Stromal cell of bone marrow (primary cell): Measurements from ENCODE around the gene ETV3L.
"Not testable (repeated sequence)": the region's sequence is repeated elsewhere in the genome, so short reads cannot be mapped to it uniquely, and the experiment has no call there.

ENCODE experiments used
- DNase-seq: peaks from one replicate; pipeline ENCODE4 v3.0.0-alpha.2; 2012; ENCODE audit warnings: low read depth

Gene ETV3L

DNA sequence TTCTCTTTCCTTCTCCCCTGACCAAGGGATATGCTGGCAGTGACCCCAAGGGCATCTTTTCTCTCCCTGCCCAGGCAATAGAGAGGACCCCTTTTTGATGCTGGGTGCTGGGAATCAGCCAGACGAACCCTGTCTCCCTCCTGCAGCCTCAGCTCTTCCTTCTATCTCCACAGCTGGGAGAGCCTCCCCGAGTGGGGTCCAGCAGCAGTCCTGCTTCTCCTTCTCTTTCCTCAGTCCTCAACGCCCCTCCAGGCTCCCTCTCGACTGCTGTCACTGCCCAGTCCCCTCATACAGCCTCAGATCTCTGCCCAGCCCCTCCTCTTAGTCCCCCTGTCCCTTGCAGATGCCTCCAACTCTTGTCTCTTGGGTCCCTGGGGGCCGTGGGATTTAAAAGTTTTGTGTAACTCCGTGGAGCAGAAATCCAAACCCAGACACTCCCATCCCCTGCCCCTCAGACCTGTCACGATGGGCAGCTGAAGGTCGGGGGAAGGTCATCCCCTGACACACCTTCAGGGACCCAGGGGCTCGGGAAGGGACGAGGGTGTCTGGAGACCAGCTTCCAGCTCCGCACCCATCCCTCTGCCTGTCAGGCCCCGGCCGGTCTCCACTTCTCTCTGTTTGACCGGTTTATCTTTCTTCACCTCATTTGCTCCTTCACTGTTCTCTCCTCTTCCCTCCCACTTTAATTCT lies 5.8 kb upstream of the ETV3L start:
- no peak for DNase-seq

DNA sequence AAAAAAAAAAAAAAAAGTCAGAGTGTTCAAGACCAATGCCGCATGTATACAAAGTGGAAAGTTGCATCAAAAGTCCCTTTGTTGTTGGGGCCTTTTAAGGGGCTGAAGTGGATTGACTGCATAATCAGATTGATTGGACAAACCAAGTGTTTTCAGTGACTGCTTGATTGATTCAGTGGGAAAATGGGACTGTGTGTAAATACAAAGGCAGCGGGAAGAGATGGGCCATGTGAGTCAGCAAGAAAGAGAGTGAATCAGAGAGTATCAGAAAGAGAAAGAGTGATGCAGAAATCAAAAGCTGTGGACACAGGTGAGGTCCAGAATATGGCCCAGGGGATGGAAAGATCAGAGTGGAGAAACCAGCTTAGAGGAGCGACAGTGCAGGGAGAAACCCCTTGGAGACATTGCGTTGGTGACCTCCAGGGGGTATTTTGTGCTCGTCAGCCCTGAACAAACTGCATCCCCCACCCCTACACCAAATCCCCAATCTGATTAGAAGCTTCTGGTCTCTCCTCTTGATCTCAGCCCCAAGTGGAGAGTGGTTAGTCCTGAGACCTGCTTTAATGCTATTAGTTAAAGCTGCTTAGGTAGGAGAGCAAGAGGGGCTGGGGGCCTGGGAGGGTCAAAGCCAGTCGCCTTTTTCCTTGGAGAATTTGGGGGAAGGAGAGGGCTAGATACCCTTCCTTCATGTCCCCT lies 5.1 kb upstream of the ETV3L start:
- no peak for DNase-seq

DNA sequence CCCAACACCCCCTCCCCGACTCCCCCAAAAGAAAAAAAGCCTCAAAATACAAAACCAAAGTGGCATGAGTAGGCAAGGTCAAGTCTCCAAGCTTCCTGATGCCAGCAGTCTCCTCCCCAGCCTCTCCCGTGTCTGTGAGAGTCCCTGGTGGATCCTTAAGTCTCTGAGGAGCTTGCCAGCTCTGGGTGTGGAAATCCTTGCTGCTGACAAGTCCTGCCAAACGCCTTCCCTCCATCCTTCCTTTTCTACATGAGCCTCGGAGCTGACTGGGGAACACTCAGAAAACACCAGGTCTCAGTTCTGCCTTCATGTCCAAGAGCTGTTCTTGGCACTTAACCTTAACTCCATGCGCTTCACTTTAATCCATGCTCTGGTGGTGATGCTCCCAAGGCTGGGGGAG lies 3.7 kb upstream of the ETV3L start:
- no peak for DNase-seq

DNA sequence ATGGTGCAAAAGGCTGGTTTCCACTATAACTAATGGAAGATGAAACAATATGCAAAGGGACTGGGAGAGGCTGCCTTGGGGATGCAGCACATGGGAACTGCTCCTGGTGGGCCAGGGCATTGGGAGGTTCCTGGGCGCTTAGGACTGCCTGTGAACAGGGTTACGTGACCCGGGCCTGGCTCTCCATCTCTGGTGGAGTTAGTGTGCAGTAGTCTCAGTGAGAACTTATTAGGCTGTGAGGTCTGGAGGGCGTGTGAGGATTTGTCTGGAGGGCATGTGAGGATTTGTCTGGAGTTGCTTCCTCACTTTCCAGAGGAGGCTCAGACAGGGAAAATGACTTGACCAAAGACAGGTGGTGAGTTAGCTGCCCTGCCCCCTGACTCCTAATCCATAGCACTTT lies 1.5 kb upstream of the ETV3L start:
- no peak for DNase-seq

DNA sequence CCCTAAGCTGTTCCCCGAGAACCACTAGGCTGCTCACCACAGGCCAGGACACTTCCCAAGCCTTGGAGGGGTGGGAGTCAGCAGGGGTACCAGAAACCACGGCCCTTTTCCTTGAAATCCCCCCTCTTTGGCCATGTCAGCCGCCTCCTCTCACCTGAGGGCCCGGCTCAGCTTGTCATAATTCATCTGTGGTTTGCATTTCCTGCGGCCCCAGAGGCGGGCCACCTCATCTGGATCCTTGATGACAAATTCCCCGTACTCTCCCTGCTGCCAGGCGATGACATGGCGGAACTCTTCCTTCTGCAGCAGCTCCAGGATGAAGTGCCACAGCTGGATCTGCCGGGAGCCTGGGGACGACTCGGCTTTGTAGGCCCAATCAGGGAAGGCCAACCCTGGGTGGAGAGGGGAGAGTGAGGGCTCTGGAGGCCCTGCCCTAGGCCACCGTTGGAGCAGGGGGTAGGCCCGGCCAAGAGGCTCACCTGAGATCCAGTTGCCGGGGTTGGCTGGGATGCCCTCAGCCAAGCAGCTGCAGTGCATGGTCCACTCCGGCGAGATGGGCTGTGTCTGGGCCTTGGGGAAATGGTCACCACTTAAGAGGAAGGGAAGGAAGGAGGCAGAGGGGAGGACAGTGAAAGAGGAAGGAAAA lies 498 bp downstream of the ETV3L start:
- not testable (repeated sequence) for DNase-seq

DNA sequence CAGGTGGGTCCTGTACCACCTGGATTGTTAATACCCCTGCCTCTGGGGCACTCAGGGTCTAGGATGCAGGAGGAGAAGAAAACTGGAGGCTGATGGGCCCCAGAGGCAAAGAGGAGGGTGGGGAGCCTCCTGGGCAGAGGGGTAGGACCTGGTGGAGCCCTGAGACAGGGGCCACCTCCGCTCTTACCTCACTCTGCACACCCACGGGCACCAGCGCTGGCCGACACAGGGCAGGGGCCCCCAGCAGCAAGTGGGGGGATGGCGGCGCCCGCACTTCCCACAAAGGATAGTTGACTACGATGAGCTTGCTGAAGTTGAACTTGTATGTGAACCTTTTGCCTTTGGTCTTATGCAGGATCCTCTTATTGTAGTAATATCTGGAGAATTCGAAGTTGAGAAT lies 1.1 kb downstream of the ETV3L start:
- no peak for DNase-seq

DNA sequence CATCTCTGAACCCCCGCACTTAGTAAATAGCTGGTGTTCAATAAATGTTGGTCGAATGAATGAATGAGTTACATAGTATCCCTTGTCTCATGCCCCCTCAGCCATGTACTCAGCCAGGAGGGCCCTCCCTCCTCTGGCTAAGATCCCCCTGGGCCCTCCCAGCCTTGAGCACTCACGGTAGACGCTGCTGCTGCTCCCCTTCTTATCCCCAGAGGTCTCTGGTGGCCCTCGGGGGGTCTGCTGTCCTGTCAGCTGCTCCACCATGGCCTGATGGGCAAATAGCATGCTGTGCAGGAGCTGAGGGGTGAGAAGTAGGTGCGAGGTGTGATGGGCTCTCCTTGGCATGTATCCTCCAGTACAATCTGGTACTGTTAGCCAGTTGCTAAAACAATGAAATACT lies 1.9 kb downstream of the ETV3L start:
- DNase-seq = no peak

DNA sequence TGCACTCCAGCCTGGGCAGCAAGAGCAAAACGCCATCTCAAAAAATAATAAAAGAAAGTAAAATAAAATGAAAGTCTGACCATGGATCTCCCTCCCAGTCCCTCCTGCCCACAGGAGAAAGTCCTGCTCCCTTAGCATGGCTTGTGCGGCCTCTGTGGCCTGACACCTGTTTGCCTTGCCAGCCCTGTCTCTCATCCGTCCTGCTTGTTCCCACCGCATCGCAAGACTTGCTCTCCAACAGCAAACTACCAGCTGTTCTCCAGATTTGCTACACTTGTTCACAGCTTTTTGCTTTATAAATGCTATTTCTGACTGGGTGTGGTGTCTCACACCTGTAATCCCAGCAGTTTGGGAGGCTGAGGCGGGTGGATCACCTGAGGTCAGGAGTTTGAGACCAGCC lies 2.7 kb downstream of the ETV3L start:
- DNase-seq = no peak

DNA sequence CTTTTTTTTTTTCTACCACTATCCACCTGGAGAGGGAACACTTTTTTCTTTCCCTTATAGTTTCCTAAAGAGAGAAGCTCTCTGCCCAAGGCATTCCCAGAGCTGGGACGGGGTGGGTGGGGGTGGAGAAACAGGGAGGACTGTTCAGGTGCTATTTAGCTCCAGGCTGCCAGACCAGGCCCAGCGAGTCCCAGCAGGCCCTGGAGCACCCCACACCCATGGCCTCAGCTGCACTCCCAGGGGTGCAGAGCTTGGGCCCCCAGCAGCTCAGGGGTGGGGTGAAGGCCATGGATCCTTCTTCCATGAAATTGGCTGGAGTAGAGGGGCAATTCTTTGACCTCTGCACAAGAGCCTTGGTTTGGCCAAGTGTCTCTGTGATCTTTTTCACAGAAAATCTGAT lies 4.1 kb downstream of the ETV3L start:
- no peak for DNase-seq

DNA sequence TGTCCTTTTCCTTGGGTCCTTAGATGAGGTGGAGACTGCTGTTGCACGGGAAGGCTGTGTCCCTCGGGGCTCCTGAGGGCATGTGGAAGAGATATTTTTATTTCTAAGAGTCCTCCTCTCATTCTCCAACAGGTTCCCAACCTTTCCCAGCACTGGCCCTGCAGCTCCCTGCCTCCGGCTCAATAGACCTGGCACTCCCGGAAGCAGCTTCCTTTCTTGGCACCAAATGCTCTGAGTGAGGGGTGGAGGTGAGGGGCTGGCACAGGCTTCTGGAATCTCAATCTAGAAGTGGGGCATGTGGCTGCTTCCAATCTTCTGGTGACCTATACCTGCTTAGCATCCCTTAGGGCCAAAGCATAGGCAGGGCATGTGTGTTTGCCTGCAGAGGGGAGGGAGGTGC lies 4.5 kb downstream of the ETV3L start:
- DNase-seq = no peak

DNA sequence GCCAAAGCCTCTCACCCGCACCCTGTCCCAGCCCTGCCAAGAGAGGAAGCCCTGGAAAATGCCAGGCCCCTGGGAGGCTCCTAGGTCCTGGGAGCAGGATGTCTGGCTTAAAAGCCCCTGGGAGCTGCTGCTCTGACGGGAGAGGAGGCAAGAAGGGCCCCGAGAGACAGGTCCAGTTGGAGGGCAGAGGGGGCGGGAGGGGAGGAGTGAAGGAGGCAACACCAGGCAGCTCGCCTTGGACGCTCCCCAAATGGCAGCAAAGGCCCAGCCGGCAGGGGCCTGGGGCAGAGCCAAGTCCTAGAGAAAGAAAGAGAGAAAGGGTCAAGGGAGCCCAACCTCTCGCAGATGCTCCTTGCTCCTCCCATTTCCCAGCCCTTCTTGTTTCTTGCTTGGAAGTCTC lies 6.8 kb downstream of the ETV3L start:
- no peak for DNase-seq

DNA sequence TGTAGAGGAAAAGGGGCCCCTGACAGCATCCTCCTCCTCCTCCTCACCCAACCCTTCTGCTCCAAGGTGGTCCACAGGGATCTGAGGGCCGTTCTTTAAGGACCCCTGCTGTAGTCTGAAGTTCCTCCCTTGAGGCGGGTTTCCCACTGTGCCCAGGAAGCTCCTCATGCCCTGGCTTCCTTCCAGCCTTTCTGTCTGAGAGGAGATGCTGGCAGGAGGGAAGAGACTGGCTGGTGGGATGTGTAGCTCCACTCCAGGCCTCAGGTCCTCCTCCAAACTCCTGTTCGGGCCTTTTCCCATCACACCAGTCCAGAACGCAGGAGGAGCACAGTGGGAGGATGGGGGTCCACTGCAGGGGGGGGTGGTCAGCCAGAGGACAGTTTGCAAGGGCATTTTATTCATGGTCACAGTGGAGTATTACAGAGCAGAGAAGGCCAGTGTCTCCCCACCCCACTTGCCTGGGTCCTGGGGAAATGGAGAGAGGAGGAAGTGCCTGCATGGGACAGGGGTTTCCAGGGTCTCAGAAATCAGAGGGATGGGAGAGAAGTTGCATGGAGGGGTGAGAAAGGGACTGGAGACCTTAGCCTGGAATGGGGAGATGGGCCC lies 7.8 kb downstream of the ETV3L start:
- no peak for DNase-seq

DNA sequence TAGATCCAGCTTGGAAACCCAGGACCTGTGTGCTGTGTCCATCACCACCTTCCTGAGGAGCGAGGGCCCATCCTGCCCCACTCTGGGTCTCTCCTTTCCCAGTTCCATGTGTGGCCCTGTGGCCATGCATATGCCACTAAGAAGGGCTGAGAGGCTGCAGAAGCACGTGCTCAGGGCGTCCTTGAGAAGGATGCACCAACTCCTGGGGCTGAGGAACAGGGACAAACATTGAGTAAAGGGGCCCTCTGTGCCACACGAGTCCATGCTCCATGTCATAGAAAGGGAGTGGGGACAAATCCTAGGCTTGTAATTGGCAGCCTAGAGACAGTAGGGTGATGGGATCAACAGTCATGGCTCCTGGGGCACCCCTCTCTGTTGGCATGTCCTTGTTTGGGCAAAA lies 8.4 kb downstream of the ETV3L start:
- DNase-seq = no peak

DNA sequence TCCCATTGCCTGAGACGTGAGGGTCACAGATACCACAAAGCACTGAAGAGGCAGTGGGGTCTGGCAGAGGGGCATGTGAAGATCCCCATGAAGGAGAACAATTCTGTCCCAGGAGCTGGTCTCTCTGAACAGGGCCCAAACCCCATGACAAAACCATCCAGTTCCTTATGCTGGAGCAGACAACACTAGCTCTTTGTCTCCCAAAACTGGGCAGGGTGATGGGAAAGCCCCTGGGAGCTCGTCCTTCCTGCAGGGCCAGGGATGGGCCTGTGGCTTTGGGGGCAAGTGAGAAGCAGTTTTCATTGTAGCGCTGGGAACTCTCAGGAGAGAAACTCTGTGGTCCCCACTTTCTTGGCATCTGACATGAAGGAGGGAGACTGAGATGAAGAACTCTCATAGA lies 8.8 kb downstream of the ETV3L start:
- DNase-seq = no peak

DNA sequence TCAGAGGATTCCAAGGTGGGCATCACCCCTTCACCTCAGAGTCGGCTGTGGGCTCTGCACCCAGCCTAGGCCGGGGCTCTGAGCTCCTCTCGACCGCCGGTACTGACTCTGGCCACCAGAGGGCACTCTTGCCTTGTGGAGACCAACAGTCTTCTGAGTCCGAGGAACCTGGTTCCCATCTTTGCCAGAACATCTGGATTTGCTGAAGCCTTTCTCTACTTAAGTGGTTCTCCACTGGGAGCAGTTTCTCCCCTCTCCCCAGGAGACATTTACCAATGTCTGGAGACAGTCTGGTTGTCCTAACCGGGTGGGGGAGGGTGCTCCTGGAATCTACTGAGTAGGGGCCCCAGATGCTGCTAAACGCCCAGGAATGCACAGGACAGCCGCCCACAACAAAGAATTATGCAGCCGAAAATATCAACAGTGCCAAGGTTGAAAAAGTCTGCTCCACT lies 9.4 kb downstream of the ETV3L start:
- peak; percentile 71 for DNase-seq

DNA sequence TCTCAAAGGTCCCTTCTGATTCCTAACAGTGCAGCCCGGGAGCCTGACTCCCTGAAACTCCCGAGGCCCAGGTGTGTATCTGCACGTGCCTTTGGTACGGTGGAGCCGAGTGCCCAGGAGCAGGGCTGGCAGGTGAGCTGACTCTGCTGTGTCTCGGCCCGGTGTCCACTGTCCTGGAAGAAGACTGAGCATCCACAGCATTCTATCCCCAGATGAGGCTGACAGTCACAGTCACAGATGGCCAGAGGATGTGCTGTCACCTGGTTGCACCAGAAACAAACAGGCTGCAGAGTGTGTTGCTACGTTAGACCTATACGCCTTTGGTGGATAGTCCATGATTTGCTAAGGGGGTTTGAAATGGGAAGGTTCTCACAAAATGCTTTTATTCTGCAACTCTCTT lies 9.8 kb downstream of the ETV3L start:
- DNase-seq = no peak

DNA sequence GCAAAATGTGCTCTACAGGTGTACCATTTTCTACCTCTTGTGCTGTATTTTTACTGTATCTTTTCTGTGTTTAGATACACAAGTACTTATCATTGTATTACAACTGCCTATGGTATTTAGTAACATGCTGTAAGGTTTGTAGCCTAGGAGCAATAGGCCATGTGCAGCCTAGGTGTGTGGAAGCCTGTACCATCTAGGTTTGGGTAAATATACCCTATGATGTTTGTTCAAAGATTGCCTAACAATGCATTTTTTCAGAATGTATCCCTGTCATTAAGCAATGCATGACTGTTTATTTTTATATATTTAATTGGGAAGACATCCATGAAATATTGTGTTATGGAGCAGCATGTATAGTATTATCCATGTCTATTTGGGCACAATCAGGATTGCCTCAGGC lies 11.0 kb downstream of the ETV3L start:
- DNase-seq = no peak

DNA sequence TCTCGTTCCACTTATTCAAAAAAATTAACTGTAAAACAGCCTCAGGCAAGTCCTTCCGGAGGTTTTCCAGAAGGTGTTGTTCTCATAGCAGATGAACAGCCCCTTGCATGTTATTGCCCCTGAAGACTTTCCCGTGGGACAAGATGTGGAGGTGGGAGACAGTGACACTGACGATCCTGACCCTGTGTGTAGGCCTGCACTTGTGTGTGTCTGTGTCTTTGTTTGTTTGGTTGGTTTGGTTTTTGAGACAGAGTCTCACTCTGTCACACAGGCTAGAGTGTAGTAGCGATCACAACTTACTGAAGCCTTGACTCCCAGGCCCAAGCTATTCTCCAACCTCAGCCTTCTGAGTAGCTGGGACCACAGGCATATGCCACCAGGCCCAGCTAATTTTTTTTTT lies 12.6 kb downstream of the ETV3L start:
- DNase-seq = no peak

DNA sequence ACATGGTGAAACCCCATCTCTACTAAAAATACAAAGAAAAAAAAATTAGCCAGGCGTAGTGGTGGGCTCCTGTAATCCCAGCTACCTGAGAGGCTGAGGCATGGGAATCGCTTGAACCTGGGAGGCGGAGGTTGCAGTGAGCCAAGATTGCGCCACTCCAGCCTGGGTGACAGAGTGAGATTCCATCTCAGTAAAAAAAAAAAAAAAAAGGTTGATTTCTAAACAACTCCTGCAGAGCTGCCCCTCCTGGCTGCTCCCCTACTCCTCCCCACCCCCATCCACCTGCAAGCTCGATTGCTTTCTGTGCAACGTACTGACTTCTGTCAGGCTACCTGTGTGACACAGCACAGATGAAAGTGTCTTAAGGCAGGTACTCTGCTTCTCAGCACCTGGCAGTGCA lies 13.3 kb downstream of the ETV3L start:
- no peak for DNase-seq

DNA sequence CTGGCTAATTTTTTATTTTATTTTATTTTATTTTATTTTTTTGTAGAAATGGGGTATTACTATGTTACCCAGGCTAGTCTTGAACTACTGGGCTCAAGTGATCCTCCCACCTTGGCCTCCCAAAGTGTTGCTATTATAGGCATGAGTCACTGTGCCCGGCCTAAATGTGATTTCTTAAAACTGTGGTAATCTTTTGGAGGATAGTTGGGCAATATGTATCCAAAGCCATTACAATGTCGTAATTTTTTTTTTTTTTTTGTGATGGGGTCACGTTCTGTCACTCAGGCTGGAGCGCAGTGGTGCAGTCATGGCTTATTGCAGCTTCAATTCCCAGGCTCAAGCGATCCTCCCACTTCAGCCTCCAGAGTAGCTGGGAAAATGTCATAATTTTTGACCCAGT lies 14.2 kb downstream of the ETV3L start:
- DNase-seq = no peak

DNA sequence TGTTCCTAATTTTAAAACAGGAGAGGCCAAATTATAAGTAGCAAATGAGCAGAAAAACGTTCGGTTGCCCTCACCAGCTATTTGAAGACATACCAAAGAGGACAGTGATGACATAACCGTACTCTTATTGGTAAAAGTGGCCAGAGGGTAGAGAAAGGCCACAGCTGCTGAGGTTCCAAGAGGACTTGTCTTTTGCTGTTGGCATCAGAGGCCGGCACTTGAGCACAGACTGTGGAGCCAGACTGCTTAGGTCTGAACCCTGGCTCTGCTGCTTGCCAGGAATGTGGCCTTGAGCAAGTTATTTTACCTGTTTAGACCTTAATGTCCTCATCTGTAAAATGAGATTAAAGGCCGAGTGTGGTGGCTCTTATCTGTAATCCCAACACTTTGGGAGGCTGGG lies 14.9 kb downstream of the ETV3L start:
- DNase-seq = no peak

DNA sequence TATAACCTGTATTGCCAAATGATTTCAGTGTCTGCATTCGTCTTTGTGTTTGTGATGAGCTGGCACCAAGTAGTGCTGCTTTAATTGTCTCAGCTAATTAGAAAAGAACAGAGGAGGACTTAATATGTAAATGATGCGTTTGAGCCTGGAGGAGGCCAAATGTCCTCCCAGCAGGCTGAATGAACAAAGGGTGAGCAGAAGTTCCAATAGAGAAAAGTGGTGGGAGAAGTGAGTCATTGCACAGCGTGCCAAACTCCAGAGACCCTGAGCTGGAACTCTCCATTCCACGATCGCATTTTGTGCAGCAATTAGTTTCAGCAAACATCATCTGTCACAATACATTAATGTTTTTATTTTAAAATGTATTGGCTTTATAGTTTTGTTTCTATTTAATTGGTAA lies 17.9 kb downstream of the ETV3L start:
- DNase-seq = no peak

DNA sequence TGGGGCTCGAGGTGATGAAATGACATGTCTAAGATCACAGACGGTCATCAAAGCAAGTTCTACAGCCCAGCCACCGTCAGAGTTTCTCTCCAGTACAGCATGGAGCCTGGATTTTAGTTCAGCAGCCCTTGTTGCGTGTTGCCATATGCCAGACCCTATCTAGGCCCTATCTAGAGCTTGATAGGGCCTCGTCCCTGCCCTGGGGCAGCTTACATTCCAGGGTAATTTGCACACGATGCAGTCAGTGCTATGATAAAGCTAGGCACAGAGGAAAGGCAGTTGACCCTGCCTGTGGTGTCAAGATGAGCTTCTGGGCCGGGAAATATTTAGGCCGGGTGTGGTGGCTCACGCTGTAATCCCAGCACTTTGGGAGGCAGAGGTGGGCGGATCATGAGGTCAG lies 18.9 kb downstream of the ETV3L start:
- DNase-seq = no peak
